ENCODE measurements around the gene HOXA4. TPM values are rescaled to one million over a fixed set of nuclear protein-coding genes. Genes with fewer than 3 reads are reported as not detected.
A peak's percentile ranks its signal among the peaks of the same experiment; 100 is the strongest.

HOXA4 gene
- total and polyA plus RNA-seq, 2 of the 8 experiments (the other 6 are each of a cell fraction or from before 2014, with no cell fraction given), result not detected

GRCh38 chr7:27091941-27092818, 38.4 kb downstream of the HOXA4 start:
- peak; percentile 63 for FAIRE-seq
- peak; percentile 84 for TF ChIP-seq EZH2 (IDR thresholded peaks at IDR 0.05; ENCODE audit: low read depth, low read length, severe bottlenecking)
- no peak for TF ChIP-seq EGR1 (IDR thresholded peaks at IDR 0.05; ENCODE audit: borderline replicate concordance, low read depth, low read length)
- TF ChIP-seq PHF8 (conservative IDR thresholded peaks at IDR 0.05; ENCODE audit: low read depth, low read length), result no peak
- no peak for TF ChIP-seq POLR2AphosphoS5 (IDR thresholded peaks at IDR 0.05; ENCODE audit: low read depth, low read length)
- no peak for TF ChIP-seq CBX5 (IDR thresholded peaks at IDR 0.05; ENCODE audit: low read depth, low read length)
- peak; percentile 32; the same call in 1 of the 2 replicates for TF ChIP-seq POU5F1 (IDR thresholded peaks at IDR 0.05; ENCODE audit: low read depth, low read length)
- TF ChIP-seq SP1 (IDR thresholded peaks at IDR 0.05; ENCODE audit: low read depth, low read length), result peak; percentile 35; the same call in 1 of the 2 replicates
- TF ChIP-seq SIN3A (conservative IDR thresholded peaks at IDR 0.05 in 1 of 2, IDR thresholded peaks at IDR 0.05 in 1 of 2; ENCODE audit: low read depth in 1 of 2, low read length in 2 of 2), result 0 out of 4 replicates have a peak, but pooled peaks of 1 of the 2 experiments have one; percentile 49
- peak; percentile 81 for TF ChIP-seq CTBP2 (IDR thresholded peaks at IDR 0.05; ENCODE audit: borderline replicate concordance, insufficient read depth, insufficient read length, low read length)
- no peak for TF ChIP-seq SAP30 (IDR thresholded peaks at IDR 0.05; ENCODE audit: insufficient read depth, insufficient replicate concordance, low read length)

More at GRCh38 chr7:27091941-27092818, 38.4 kb downstream of the HOXA4 start:
- Histone ChIP-seq H3K27me3 (replicated peaks in 1 of 4; ENCODE audit: control insufficient read depth in 3 of 4, extremely low read depth in 1 of 4, insufficient read depth in 3 of 4, low read length in 3 of 4) (peaks cover 85 to 100% (median 96%) of the 10 kb centered on the region in 4 experiments), H3K27ac (ENCODE audit: low read depth, low read length) (no peak overlapping the region), H2AFZ (ENCODE audit: low read length) (no peak overlapping the region), H3K36me3 (ENCODE audit: control insufficient read depth in 2 of 4, insufficient read depth in 4 of 4, low read length in 3 of 4) (peaks cover 0 to 5% (median 0%) of the 10 kb centered on the region in 4 experiments; a peak in 2 of 8 replicates), H3K18ac (ENCODE audit: extremely low read depth, low read length) (no peak overlapping the region), H2BK15ac (ENCODE audit: low read length) (no peak overlapping the region), H3K9me3 (ENCODE audit: insufficient read depth in 2 of 2, low read depth in 1 of 2, low read length in 1 of 2) (peaks cover 0 to 2% of the 10 kb centered on the region in 2 experiments; a peak in 1 of 4 replicates), H4K5ac (ENCODE audit: insufficient read length, low read depth, low read length) (no peak overlapping the region), H3K4me3 (ENCODE audit: extremely low read depth in 1 of 4, insufficient read depth in 2 of 4, low read depth in 3 of 4, low read length in 4 of 4) (no peak overlapping the region), H2BK120ac (replicated peaks; ENCODE audit: low read depth, low read length) (no peak overlapping the region), H3K79me2 (ENCODE audit: control insufficient read depth in 1 of 2, insufficient read depth in 2 of 2, low read length in 2 of 2) (no peaks in the 10 kb centered on the region), H4K91ac (replicated peaks; ENCODE audit: insufficient read length, low read length) (no peak overlapping the region), H3K56ac (replicated peaks; ENCODE audit: insufficient read length, low read depth, low read length) (no peak overlapping the region), H3K23ac (ENCODE audit: insufficient read length) (no peak overlapping the region), H2BK20ac (ENCODE audit: low read length) (no peak overlapping the region), H2BK12ac (ENCODE audit: low read depth, low read length) (no peak overlapping the region), H3K9ac (replicated peaks in 1 of 4; ENCODE audit: extremely low read depth in 1 of 4, low read depth in 3 of 4, low read length in 3 of 4) (no peak overlapping the region), H4K20me1 (replicated peaks in 1 of 2; ENCODE audit: control insufficient read depth in 1 of 2, insufficient read depth in 2 of 2, low read length in 2 of 2) (peaks cover 7 to 31% of the 10 kb centered on the region in 2 experiments), H3K4me2 (ENCODE audit: insufficient read depth in 1 of 2, low read depth in 2 of 2, low read length in 2 of 2) (no peak overlapping the region), H2AK5ac (ENCODE audit: low read depth, low read length) (no peak overlapping the region), H3K14ac (ENCODE audit: insufficient read length) (no peak overlapping the region), H4K8ac (ENCODE audit: extremely low read depth, insufficient read depth, low read length) (no peak overlapping the region), H3K23me2 (ENCODE audit: low read depth, low read length) (peaks cover 7% of the 10 kb centered on the region; the same call in 1 of the 2 replicates), H3K4ac (replicated peaks; ENCODE audit: insufficient read length, low read depth, low read length) (no peak overlapping the region), H3K4me1 (replicated peaks in 1 of 4; ENCODE audit: control insufficient read depth in 3 of 4, insufficient read depth in 4 of 4, low read length in 3 of 4) (peaks cover 2 to 17% (median 9%) of the 10 kb centered on the region in 4 experiments), H2BK5ac (ENCODE audit: low read depth, low read length) (no peak overlapping the region), H3K79me1 (ENCODE audit: low read depth, low read length) (no peaks in the 10 kb centered on the region)
- WGBS, 2 experiments (ENCODE audit: extremely low coverage in 1 of 2, insufficient coverage in 1 of 2, insufficient read length in 1 of 2, insufficient replicate concordance in 2 of 2, low coverage in 1 of 2, low lambda C conversion rate in 2 of 2, missing lambda C conversion rate in 1 of 2), result 6% methylated on average over 9 of the region's 9 CpGs; no CpG with 5 or more reads in 1 of the 2 experiments
- ChIA-PET CTCF (ENCODE audit: partially characterized antibody) (interaction anchor here (0.7 to 12.1 kb wide), 10 partner anchors 9 to 176 kb away, joined by 3 to 123 read pairs (median 3); partner anchors contain the start of genes HOXA5 and HOXA6), POLR2A (ENCODE audit: partially characterized antibody) (no interaction called here)
- DNase-seq (ENCODE audit: low read depth in 1 of 2, low spot score in 2 of 2), result peak in 1 of 2 experiments; percentile 57
